Suppressor macrophage treated with lipopolysaccharide for 4 hours (primary cell): Measurements from ENCODE around the gene OLFM1.
"Not testable (repeated sequence)": the region's sequence is repeated elsewhere in the genome, so short reads cannot be mapped to it uniquely, and the experiment has no call there.

ENCODE experiments used
- DNase-seq: peaks from one replicate; pipeline ENCODE4 v3.0.0-alpha.2; 2020

Gene OLFM1

DNA sequence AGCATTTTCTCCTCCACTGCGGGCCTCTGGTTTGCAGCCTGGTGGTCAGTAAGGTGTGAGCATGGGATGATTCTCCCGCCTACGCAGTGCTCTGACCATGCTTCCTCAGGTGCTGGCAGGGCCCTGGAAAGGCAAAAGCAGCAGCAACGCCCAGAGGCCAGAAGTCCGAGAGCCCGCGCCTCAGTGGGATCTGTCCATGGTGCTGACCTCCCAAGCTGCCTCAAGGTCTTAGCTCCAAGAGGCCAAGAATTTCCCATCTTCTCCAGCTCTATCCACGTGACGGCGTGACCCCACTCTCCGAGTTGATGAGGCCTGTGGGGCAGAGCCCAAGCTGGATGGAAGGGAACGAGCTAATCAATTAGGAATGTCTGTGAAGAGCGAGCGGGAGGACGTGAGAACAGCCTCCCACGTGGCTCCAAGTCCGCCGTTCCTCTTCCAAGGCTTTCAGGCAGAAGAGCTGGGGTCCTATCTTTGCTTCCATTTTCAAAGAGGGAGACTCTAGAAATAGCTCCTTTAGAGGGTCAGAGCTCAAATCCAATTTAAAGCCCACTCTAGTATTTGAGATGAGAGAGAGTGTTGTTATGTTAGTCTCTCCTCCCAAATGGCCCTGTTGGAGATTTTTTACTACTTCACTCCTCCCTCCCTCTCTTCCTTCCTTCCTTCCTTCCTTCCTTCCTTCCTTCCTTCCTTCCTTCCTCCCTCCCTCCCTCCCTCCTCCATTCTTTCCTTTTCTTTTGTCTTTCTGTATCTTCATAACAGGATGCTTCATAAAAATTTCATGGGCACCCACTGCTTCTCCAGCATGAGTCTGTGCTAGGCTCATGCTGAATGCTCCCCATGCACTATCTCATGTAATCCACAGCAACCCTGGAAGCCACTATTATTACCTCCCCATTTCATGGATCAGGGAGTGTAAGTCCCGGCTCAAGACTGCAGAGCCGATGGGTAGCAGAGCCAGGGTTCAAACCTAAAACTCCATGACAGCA is 69.3 kb downstream of the OLFM1 start:
- peak; percentile 30 for DNase-seq

DNA sequence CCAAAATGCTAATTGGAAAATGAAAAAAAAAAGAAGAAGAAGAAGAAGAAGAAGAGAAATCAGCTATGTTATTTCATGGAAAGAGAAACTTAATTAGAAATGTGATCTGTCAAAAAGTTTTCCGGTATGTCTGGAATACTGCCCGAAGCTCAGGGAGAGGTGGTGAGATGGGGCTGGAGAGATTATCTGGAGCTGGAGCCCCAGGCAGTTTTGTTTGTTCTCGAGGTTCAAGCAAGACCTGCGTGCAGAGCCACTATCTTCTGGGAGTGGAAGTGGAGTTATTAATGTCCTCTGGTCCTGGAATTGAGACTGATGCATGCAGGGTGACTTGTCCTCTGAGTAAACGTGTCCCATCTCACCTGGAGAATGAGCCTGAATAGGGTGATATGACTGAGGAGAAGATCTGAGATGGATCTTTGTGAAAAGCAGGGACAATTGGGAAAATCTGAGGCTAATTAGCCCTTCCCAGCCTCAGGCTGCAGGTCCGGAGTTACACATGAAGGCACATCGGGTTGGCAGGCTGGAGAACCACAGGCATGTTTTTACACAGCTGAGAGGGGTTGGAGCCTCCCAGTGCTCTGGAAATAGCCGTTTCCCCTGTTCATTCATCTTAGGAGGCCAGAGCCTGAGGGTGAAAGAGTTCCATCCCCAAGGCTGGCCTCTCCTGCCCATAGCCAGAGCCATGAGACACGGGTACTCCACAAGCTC is 70.5 kb downstream of the OLFM1 start:
- DNase-seq: no peak

DNA sequence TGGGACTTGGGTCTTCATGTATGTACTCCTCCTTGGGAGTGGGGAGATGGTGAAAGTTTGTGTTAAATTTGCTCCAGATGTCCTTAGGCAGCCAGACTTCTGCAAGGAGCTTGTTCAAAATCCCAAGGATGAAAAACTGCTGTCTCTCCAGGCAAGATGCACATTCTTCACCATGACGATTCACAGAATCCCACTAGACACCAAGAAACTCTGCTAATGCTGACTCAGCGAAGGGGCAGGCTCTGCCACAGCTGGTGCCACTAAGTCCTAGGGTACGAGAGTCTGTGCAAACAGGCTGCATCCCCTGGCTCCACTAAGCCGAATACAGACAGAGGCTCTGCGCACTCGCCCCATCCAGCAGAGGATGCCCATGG is 71.1 kb downstream of the OLFM1 start:
- no peak for DNase-seq

DNA sequence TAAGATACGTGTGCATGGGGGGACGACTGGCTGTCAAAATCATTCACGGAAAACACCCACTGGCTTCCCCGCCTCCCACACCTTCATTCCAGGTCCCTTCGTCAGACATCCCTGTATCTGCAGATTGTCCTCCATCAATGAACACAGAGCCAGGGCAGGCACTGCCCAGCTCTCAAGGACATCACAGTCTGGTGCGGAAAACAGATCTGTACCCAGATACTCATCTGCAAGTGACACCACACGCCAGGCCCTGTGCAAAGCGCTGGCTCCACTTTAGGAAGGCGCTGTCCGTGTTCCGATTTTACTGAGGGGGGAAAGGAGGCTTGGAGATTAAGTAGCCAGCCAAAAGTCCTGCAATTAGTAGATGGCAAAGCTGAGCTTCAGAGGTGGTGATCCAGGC is 72.3 kb downstream of the OLFM1 start:
- DNase-seq: no peak

DNA sequence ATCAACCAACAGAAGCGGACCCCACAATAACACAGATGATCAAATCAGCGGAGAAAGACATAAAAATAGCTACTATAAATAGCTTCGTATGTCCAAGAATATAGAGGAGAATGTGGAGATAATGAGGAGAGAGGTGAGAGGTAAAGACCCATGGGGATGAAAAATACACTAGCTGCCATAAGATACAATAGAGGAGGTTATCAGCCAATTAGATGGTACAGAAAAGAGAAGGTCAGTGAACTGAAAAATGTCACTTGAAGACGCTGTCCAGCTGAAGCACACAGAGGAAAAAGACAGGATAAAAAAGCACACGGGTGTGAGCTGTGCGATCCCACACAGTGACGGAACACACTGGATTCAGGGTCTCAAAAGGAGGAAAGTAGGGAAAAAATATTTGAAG is 73.4 kb downstream of the OLFM1 start:
- DNase-seq: no peak

DNA sequence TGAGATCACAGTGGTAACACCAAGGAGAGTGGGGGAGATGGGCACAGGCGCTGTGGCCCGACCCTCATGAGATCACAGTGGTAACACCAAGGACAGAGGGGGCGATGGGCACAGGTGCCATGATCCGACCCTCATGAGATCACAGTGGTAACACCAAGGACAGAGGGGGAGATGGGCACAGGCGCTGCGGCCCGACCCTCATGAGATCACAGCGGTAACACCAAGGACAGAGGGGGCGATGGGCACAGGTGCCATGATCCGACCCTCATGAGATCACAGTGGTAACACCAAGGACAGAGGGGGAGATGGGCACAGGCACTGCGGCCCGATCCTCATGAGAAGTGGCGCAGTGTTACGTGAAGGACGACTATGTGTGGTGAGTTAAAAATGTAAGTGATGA is 75.1 kb downstream of the OLFM1 start:
- not testable (repeated sequence) for DNase-seq

DNA sequence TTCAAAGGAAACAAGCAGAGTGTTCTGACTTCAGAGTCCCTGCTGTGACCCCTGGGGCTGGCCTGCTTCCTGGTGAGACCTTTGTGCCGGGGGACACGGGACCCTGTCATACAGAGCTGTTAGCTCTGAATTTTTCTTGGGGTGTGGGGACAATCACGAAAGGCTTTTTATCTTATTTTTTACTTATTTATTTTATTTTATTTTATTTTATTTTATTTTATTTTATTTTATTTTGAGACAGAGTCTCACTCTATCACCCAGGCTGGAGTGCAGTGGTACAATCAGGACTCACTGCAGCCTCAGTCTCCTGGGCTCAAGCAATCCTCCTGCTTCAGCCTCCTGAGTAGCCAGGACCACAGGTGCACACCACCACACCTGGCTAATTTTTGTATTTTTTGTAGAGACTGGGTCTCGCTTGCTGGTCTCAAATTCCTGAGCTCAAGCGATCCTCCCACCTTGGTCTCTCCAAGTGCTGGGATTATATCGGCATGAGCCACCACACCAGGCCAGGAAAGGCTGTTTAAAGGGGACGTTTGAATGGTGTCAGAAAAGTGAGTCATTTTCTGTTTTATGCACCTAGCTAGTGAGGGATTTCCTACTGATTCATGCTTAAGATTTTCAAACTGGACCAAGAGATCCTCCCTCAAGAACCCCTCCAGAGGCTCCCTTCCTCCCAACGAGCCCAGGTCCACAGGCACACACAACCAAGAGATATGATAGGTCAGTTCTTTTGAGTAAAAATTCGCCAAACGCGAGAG is 75.7 kb downstream of the OLFM1 start:
- no peak for DNase-seq

DNA sequence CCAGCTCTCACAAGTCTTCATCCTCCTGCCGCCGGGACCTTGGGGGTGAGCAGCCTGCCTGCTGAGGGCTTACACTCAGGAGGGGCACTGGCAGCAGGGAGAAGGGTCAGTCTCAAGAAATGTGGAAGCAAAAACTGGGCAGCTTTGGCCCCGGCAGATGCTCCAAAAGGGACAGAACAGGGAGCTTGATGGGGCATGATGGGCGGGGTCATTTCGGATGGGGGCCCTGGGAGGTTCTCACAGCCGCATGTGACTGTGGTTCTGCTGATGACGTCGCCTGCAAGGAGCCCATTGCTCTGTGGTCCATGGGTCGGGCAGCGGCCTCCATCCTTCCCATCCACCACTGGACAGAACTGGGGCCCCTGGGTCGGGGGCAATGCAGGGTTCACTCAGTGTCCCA is 76.6 kb downstream of the OLFM1 start:
- DNase-seq: no peak

DNA sequence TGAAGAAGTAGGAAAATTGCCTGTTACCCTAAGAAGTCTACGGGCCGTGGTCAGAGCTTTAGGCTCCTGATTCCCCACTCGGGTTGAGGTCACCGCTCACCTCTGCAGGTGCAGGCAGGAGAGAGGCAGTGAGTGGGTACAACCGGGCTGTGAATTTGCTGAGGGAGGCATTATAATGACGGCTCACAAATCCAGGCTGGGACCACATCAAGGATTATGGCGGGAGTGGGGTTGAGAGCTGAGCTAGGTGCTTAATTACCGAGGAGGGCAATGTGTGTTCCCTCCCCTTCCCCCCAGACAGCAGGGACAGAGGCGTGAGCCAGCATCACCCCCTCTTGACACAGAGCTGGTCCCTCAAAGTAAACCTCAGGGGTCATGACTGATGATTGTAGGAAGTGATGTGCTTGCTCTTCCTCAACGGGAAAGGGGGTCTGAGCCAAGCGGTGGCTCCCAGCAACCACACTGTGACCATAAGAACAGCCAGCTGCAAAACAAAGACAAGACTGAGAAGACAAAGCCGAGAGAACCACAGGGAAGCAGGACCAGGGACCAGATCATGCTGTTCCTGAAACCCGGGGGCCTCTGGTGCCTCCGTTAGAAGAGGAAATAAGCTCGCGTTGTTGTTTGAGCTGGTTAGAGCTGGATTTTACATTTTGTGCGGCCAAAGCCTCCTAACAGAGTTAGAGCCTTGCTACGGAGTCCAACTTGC is 77.7 kb downstream of the OLFM1 start:
- no peak for DNase-seq

DNA sequence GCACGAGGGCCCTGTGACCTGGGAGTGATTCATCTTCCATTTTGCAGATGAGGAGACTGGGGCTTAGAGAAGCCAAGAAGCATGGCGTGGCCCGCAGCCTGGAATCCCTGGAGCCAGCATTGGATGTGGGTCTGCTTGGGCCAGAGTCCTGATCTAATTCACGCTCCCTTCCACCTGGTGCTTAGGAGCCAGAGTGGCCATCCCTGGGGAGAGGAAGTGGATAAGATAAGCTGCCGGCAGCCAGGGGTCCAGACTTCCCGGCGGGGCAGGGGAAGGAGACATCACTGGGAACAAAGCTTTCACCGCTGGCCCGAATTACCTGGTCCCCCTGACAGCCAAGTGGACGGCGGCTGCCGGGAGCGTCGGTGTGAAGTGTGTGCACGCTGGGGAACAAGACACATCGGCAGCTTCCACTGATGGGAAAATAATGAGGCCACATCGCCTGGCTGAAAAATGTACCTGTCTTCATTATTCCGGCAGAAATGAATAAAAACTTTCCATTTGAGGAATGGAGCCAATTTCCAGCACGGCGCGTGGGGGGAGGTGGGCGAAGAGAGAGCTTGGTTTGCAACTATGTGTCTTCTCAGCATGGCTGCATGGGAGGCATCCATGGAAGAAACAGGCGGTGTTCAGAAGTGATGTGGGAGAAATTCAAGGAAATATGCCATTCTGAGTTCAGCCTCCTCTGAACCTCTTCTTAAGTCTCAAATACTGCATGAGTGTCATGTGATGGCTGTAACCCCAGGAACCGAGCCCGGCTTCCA is 78.5 kb downstream of the OLFM1 start:
- no peak for DNase-seq

DNA sequence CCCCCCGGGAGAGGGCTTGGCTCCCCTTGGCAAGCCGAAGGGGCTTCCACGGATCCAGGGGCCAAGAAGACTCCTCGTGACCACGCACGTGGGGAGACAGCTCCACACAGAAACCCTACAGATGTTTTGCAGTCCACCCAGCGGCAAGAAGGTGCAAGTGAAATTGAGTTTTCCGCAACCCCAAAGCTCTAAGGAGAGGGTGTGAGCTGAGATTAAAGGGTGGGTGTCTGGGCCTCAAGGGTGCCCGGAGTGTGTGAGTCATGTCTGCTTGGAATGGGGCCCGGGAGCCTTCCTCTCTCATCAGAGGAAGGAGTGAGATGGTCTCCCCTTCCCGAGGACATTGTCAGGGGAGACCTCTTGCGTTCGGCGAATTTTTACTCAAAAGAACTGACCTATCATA is 79.1 kb downstream of the OLFM1 start:
- DNase-seq: no peak

DNA sequence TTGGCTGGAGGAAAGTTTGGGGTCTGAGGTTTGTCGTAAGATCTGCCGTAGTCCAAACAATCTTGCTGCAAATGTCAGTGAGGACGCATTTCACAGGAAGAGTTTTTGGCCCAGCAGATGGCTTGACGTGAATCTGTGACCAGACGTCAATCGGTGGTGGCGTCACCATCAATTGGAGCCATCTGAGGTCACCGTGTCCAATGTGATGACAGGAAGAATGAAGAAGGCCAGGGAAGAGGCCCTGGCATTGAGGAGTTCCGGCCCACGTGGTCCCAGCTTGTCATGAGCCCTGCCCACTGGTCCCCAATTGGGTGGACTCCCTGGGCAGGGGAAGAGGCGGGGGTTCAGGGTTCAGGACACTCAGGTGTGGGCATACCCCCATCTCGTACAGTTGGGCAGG is 79.9 kb downstream of the OLFM1 start:
- DNase-seq: no peak

DNA sequence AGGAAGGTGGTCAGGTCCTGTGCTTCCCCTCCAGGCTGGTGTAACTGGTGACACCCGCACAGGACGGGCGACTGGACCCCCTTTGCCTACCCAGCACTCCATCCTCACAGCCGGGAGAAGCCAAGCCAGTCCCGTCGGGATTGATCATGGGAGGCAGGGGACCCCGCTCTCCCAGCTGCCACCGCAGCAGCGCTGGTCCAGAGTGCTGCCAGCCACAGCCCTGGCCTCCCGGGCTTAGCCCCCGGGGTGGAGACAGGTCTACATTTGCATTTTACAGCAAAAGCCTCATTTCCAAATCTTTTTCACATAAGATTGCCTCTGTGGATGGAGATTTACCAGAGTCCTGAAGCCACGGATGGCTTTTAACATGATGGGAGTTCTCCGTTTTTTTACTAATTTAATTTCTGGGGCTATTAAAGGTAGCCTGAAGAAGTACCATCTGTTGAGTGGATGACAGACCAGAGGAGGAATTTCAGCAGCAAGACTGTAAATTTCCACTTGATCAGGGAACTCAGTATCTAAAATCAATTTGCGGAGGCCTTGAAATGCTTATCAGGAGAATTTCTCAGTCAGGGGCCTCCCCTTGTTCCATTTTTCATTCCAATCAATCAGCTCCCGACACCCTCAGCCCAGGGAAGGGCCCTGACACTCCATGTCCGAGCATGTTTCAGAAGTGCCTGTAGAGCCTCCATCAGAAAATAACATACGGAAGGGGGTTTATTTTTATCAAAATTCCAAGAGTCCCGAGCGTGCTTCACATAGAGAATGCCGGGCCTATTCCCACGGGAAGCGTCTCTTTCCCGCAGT is 80.6 kb downstream of the OLFM1 start:
- no peak for DNase-seq

DNA sequence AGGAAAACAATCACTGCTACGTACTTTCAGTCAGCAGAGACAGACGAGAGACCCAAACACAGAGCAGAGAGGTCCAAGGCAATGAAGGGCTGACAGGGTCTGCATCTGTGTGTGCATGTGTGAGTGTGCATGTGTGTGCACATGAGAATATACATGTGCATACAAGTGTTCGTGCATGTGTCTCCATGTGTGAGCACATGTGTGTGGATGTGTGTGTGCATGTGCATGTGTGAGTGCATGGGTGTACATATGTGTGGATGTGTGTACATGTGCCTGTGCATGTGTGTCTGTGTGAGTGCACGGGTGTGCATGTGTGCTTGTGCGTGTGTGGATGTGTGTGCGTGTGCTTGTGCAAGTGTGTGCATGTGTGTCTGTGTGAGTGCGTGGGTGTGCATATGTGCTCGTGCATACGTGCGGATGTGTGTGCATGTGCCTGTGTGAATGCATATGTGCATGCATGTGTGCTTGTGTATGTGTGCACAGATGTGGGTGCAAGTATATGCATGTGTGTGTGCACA is 82.3 kb downstream of the OLFM1 start:
- no peak for DNase-seq

DNA sequence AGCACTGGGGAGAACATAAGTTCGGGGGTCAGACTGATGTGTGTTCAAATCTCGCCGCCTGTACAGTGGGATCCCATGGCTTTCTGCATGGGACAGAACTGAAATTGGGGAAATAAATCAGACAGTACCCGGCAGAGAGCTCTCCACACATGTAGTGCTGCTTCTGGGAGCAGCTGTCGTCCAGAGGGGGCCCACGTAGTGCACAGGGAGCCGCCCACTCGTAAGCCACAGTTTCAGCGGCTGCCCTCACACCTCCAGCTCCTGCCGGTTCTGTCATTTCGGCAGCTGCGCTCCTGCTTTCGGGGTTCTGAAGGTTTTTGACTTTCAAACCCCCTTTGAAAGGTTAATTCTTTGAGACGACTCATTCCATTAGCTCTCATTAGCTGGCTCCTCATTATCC is 83.1 kb downstream of the OLFM1 start:
- DNase-seq: no peak
